Caki2 (cell line): Measurements from ENCODE around the gene GOLGA2. TPM values are rescaled to one million over a fixed set of nuclear protein-coding genes. Genes with fewer than 3 reads are reported as not detected.
A peak's percentile ranks its signal among the peaks of the same experiment; 100 is the strongest.

Experiments used
- DNase-seq: peaks from one replicate; pipeline ENCODE4 v3.0.0-alpha.2; 2015; ENCODE audit warnings: low read depth
- in situ Hi-C: cut with HindIII; loops from 2 replicates; pipeline ENCODE4 v1.10.0; 2016; ENCODE audit warnings: low sequenced_read_pairs, low pct_unique_long_range_greater_than_20kb, mixed read lengths
- total RNA-seq: library from RNA; depleted of rRNA; stranded (reverse); fragments of >200 nt; shearing (Covaris generic); gene quantifications from 2 replicates; pipeline ENCODE4 v1.2.3, GENCODE V29; 2014; ENCODE audit warnings: low replicate concordance

Gene GOLGA2
- total RNA-seq, 1 experiment from 2014 or later = 44.6 TPM

- in situ Hi-C loops = no loop called here
- DNase-seq = no peak
Measured at GRCh38 chr9:128266868-128267590, 8.8 kb downstream of the GOLGA2 start.

GRCh38 chr9:128265348-128265847, 10.4 kb downstream of the GOLGA2 start:
- no peak for DNase-seq
- in situ Hi-C loops = no loop called here

GRCh38 chr9:128262687-128263086, 13.1 kb downstream of the GOLGA2 start:
- no peak for DNase-seq
- in situ Hi-C loops = no loop called here

DNA sequence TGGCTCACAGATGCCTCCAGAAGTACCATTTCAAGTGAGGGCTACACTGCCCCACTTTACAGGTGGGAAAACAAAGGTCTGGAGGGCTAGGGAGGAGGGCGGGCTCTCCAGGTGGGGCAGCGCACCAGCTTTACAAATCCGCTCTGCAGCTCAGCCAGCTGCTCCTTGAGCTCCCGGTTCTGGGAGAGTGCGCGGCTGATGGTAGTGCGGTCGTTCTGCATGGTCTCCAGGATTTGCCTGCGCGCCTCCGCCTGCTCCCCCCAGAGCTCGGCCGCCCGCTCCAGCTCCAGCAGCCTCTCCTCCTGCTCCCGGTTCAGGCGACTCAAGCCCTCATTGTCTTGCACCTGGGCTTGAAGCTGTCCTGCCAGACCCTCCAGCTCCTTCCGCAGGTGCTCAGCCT, 15.5 kb downstream of the GOLGA2 start:
- in situ Hi-C loops = no loop called here

DNA sequence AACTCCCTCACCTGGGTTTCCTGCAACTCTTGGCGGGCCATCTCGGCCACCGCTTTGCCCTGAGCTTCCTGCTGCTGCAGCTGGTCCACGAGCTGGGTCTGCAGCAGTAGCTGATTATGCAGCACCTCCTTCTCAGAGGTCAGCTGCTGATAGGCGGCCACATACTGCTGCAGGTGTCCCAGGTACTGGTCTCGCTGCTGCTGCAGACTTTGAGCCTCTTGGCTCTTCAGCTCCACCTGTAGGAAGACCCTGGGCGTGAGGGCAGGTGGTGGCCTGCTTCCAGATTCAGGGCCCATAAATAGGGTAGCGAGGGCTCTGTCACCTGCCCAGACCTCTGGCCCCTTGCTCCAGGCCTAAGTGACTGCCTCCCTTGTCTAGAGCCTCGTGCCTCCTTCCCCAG, 16.7 kb downstream of the GOLGA2 start:
- DNase-seq = no peak
- in situ Hi-C loops = no loop called here

More for the DNA sequence above, 15.5 kb downstream of the GOLGA2 start:
- DNase-seq = no peak

DNA sequence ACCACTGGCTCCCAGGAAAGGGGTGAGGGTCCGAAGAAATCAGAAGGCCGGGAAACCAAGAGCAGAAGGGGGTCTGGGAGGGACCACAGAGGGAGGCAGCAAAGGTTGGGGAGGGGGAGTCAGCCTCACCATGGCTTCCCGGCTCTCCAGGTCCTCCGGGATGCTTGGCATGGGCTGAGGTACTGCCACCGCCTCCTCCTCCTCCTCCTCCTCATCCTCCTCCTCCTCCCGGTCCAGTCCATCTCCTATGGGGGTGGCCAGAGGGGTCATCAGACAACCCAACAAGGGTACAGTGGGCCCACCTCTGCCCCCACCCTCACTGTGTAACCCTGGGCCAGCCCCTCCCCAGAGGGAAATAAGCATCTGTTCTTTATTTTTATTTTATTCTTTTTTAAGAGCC, 17.5 kb downstream of the GOLGA2 start:
- in situ Hi-C loops = no loop called here

GRCh38 chr9:128257907-128258306, 17.9 kb downstream of the GOLGA2 start:
- in situ Hi-C loops = no loop called here
- DNase-seq = no peak

More for the DNA sequence above, 17.5 kb downstream of the GOLGA2 start:
- no peak for DNase-seq

GRCh38 chr9:128257086-128257825, 18.6 kb downstream of the GOLGA2 start:
- in situ Hi-C loops = no loop called here
- no peak for DNase-seq

GRCh38 chr9:128254855-128255759, 20.7 kb downstream of the GOLGA2 start:
- DNase-seq = peak; percentile 52
- in situ Hi-C loops = no loop called here

DNA sequence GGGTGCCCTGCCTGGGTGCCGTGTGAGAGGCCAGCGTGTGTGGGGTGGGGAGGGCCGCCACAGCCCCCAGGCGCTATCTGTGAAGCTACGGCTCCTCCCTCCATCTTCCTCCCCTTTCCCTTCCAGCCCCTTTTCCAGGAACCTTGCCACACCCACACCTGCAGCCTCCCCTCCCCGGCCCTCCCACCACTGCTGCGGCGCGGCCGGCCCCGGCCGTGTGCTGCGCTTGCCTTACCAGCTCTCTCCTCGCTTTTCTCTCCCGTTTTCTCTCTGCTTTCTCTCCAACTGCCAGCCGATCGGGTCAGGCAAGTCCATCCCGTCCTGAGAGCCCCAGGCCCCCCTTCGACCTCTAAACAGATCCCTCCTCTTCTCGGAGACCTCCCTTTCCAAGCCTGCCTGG, 21.4 kb downstream of the GOLGA2 start:
- DNase-seq = no peak
- in situ Hi-C loops = no loop called here

DNA sequence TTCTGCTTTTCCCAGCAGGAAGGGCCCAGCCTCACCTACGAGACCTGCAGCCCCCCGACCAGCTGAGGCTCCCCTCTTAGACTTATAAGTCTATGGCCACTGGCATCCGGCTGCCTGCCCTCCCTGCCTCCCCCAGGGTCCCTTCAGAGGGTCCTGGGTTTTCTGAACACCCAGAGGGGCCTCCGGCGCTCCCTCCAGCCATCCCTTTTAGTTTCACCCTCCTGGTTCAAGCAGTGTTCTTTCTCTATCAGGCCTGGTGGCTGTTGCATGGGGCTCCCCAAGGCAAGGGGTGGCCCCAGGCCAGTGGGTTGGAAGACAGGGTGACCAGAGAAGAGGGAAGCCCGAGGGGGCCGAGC, 21.8 kb downstream of the GOLGA2 start:
- no peak for DNase-seq
- in situ Hi-C loops = no loop called here

- DNase-seq = no peak
- in situ Hi-C loops = no loop called here
Measured at GRCh38 chr9:128253140-128253990, 22.4 kb downstream of the GOLGA2 start.

DNA sequence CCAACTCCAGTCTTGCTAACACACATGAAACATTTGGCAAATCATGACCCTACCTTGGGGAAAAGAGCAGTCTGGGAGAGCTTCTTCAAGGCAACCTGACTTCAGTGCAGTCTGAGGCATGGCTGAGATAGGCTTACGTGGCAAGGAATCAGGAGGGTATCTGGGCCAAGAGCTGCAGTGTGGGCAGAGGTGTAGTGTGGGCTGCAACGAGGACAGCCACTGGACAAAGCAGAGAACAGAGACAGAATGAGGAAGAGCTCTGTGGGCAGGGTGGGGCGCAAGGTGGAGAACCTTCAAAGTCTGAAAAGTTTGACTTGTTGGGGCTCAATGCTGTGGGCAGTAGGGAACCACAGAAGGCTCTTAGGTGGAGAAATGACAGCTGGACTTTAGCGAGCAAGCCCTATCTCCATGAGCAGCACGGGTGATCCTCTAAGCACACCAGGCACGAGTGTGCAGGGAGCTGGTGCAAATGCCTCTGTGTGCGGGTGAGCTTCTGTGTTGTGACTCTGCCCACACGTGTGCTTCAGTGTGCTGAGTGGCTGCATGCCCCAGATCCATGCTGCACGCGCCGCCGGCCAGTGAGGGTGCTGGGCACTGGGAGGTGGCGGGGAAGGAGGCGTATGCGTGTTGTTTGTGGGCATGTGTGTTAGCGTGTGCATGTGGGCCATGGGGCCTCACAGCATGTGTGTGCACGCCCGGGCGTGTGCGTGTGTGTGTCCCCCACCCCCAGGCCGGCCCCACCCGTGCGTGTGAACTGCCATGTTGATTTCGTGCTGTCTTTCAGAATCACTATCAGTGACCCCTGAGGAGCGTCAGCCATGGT, 23.3 kb downstream of the GOLGA2 start:
- no peak for DNase-seq
- in situ Hi-C loops = no loop called here

- DNase-seq = no peak
- in situ Hi-C loops = no loop called here
Measured at GRCh38 chr9:128251732-128252100, 24.1 kb downstream of the GOLGA2 start.

DNA sequence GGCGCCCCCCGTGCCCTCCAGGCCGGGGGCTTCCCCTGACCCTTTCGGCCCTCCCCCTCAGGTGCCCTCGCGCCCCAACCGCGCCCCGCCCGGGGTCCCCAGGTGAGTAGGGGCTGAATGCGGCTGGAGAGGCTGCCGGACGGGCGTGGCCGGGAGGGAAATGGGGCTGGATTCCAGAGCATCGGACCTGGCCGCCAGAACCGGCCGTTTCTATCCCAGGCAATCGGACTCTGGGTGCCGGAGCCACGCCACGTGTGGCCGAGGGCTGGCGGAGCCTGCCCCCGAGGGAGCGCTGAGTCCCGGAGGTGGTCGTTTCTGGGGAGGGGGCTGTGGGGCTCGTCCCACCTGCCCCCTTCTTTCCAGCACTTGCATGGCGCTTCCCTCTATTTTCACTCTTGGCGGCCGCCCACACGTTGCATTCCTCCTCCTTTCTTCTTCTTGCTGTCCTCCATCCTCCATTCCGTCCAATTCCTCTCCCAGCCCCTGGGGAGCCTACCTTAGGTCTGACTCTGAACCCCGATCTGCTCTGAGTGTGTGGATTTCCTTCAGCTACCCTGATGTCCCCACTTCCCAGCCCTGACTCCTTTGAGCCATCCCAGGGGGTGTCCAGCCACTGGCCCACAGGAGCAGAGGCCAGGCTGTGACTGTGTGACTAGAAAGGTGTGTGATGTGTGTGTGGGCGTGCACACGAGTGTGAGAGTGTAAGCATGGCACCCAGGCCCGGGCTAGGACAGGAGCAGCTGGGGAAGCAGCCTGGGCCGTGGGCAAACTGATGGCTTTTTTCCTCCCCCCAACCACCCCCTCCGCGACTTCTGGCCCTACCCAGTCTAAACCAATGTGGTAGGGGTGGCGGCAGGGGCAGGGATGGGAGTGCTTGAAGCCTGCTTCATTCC, 24.7 kb downstream of the GOLGA2 start:
- in situ Hi-C loops = no loop called here
- DNase-seq = no peak
